HepG2 (cell line): ENCODE results near the gene RBX1. TPM values are rescaled to one million over a fixed set of nuclear protein-coding genes. Genes with fewer than 3 reads are reported as not detected.

ENCODE experiments used
- ATAC-seq: fragments of 200-7000 bp; cut with Tn5 transposase; 3 replicates; pipeline ENCODE4 v1.9.1; 2020; ENCODE audit warnings: mild to moderate bottlenecking, moderate library complexity
- BruUV-seq: library from RNA; stranded (reverse); fragments of 400-500 nt; replicated peaks from 2 replicates; lab custom pipeline; 2021; lab: Mats Ljungman, UMichigan
- CTCF ChIA-PET: fragments of 300-600 bp; formaldehyde crosslinking; extraction: SDS; loops from one replicate; lab custom pipeline; 2021; ENCODE audit warnings: low total read pairs, inconsistent platforms, low intra/inter-chr PET ratio; lab: Yijun Ruan, JAX
- POLR2A ChIA-PET: fragments of 350-600 bp; sonication (Branson Sonifier 250); formaldehyde crosslinking; loops from one replicate; lab custom pipeline; 2020; ENCODE audit warnings: antibody characterized with exemption, inconsistent platforms; lab: Yijun Ruan, JAX
- DNase-seq: peaks from one replicate; pipeline ENCODE4 v3.0.0-alpha.2; 2015; ENCODE audit warnings: low spot score
- FAIRE-seq: peaks from 3 replicates; lab custom pipeline; 2011; peaks lifted over from hg19 to GRCh38; lab: Jason Lieb, UNC
- H2AFZ ChIP-seq: one replicate; pipeline ENCODE4 v1.6.1; 2011; ENCODE audit warnings: low read length, inconsistent platforms
- H3K27ac ChIP-seq: fragments of 300-600 bp; 3 replicates; pipeline ENCODE4 v1.8.0; 2011; ENCODE audit warnings: mixed run types, mild to moderate bottlenecking, mixed read lengths, low read length, inconsistent platforms; ENCODE audit not compliant: insufficient read depth; ENCODE audit errors: extremely low read length
- H3K27me3 ChIP-seq, 2 experiments: fragments of 200-600 bp in 1 of 2; 2 replicates in 1 of 2; 3 replicates in 1 of 2; pipeline versions ENCODE4 v1.6.0 to v1.8.0; 2011; ENCODE audit warnings: low read length in 2 of 2, mild to moderate bottlenecking in 2 of 2, moderate library complexity in 2 of 2, inconsistent platforms in 1 of 2; ENCODE audit not compliant: insufficient read depth in 2 of 2, control insufficient read depth in 1 of 2
- H3K36me3 ChIP-seq, 2 experiments: fragments of 200-600 bp in 1 of 2; replicated peaks in 1 of 2; 2 replicates in 1 of 2; 3 replicates in 1 of 2; pipeline versions ENCODE4 v1.5.1 to v1.8.0; 2011; ENCODE audit warnings: low read length in 2 of 2, inconsistent platforms in 1 of 2; ENCODE audit not compliant: insufficient read depth in 2 of 2, control insufficient read depth in 1 of 2
- H3K4me1 ChIP-seq: 2 replicates; pipeline ENCODE4 v1.5.1; 2012; ENCODE audit warnings: low read length, inconsistent platforms; ENCODE audit not compliant: insufficient read depth
- H3K4me2 ChIP-seq: 2 replicates; pipeline ENCODE4 v1.6.0; 2011; ENCODE audit warnings: low read depth, low read length, inconsistent platforms
- H3K4me3 ChIP-seq, 3 experiments: fragments of 200-600 bp in 1 of 3; sonication (generic), shearing (Covaris generic) in 1 of 3; replicated peaks in 1 of 3; 2 replicates each; pipeline ENCODE4 v1.5.1; 2011 to 2016; ENCODE audit warnings: low read length in 3 of 3, inconsistent platforms in 2 of 3, low read depth in 2 of 3, mild to moderate bottlenecking in 2 of 3, control low read depth in 1 of 3, mixed read lengths in 1 of 3; ENCODE audit not compliant: insufficient read depth in 1 of 3
- H3K79me2 ChIP-seq: one replicate; pipeline ENCODE4 v1.6.1; 2011; ENCODE audit warnings: low read length, inconsistent platforms; ENCODE audit not compliant: insufficient read depth
- H3K9ac ChIP-seq: 2 replicates; pipeline ENCODE4 v1.6.0; 2011; ENCODE audit warnings: mild to moderate bottlenecking, low read depth, low read length, inconsistent platforms; ENCODE audit not compliant: insufficient read depth
- H3K9me3 ChIP-seq: 2 replicates; pipeline ENCODE4 v1.5.1; 2012; ENCODE audit warnings: mild to moderate bottlenecking, low read length
- H4K20me1 ChIP-seq: 2 replicates; pipeline ENCODE4 v1.6.0; 2011; ENCODE audit warnings: inconsistent platforms, mild to moderate bottlenecking, low read length, moderate library complexity; ENCODE audit not compliant: insufficient read depth
- CEBPB ChIP-seq: IDR thresholded peaks from 2 replicates; pipeline ENCODE4 v1.6.1; 2011; ENCODE audit warnings: low read depth, low read length, improper control_type of control experiment, borderline replicate concordance
- ZMYM4 ChIP-seq: sonication (generic); formaldehyde crosslinking; IDR thresholded peaks from 2 replicates; pipeline ENCODE4 v1.8.1; 2023; ENCODE audit warnings: mild to moderate bottlenecking, missing genetic modification reagents
- WGBS: methylation state at CpG from one replicate; pipeline ENCODE4 v1.1.6; 2017; ENCODE audit warnings: low lambda C conversion rate; 5-methylcytosine and 5-hydroxymethylcytosine counted together
- in situ Hi-C: cut with HindIII; loops from 2 replicates; pipeline ENCODE4 v1.10.0; 2017; ENCODE audit warnings: low pct_unique_long_range_greater_than_20kb; ENCODE audit not compliant: extremely low pct_ligation_motif_present
- intact Hi-C: fragments of 100-400 bp; cut with micrococcal nuclease; formaldehyde crosslinking; loops from one replicate; pipeline ENCODE4 v1.10.0; 2022; ENCODE audit not compliant: unreplicated experiment
- polyA plus RNA-seq, 8 experiments: library from polyadenylated mRNA; depleted of rRNA in 3 of 8; stranded (reverse) in 7 of 8; unstranded in 1 of 8; fragments of >200 nt; fragmentation: Illumina TruSeq in 4 of 8; extraction: Trizol in 4 of 8; gene quantifications; 2 replicates each; pipeline versions ENCODE4 v1.2.1 to v1.2.3, GENCODE V29; 2011 to 2016; ENCODE audit warnings: low read depth in 4 of 8, missing spikeins in 1 of 8, mixed read lengths in 1 of 8; ENCODE audit not compliant: insufficient read depth in 1 of 8
- total RNA-seq, 5 experiments: library from RNA; depleted of rRNA; stranded (reverse); fragments of >200 nt; fragmentation: Illumina TruSeq; extraction: Trizol; gene quantifications; 2 replicates each; pipeline ENCODE4 v1.2.3, GENCODE V29; 2016; ENCODE audit warnings: low read depth in 1 of 5
- TF ChIP-seq, protein P1 (sequence below): sonication (generic); formaldehyde crosslinking; IDR thresholded peaks from 2 replicates; pipeline ENCODE4 v1.4.0; 2020; ENCODE audit warnings: missing genetic modification reagents, borderline replicate concordance

RBX1 gene
- total and polyA plus RNA-seq, 2 of the 13 experiments (the other 11 are each of a cell fraction or from before 2014, with no cell fraction given), result 84.9 to 90.2 TPM

DNA sequence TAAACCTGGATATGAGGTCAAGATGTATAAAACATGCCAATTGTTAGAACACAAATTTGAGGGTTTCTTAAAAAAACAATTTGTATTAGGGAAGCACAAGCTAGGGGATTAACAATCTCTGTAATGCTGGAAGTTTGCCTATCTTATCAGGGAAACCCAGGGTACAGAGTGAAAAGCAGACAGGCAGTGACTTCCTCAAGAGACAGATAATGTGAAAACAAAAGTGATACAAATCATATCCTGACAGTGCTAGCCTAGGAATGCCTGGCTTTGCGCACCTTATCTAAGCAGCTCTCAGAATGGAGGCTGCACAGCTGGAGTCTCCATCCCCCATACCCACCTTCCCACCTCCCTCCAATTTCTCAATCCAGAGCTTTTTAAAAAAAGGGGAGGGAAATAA lies 22.5 kb upstream of the RBX1 start (continued):
- TF ChIP-seq, protein P1, sequence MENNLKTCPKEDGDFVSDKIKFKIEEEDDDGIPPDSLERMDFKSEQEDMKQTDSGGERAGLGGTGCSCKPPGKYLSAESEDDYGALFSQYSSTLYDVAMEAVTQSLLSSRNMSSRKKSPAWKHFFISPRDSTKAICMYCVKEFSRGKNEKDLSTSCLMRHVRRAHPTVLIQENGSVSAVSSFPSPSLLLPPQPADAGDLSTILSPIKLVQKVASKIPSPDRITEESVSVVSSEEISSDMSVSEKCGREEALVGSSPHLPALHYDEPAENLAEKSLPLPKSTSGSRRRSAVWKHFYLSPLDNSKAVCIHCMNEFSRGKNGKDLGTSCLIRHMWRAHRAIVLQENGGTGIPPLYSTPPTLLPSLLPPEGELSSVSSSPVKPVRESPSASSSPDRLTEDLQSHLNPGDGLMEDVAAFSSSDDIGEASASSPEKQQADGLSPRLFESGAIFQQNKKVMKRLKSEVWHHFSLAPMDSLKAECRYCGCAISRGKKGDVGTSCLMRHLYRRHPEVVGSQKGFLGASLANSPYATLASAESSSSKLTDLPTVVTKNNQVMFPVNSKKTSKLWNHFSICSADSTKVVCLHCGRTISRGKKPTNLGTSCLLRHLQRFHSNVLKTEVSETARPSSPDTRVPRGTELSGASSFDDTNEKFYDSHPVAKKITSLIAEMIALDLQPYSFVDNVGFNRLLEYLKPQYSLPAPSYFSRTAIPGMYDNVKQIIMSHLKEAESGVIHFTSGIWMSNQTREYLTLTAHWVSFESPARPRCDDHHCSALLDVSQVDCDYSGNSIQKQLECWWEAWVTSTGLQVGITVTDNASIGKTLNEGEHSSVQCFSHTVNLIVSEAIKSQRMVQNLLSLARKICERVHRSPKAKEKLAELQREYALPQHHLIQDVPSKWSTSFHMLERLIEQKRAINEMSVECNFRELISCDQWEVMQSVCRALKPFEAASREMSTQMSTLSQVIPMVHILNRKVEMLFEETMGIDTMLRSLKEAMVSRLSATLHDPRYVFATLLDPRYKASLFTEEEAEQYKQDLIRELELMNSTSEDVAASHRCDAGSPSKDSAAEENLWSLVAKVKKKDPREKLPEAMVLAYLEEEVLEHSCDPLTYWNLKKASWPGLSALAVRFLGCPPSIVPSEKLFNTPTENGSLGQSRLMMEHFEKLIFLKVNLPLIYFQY (CRISPR knock-in tag), result no peak

DNA sequence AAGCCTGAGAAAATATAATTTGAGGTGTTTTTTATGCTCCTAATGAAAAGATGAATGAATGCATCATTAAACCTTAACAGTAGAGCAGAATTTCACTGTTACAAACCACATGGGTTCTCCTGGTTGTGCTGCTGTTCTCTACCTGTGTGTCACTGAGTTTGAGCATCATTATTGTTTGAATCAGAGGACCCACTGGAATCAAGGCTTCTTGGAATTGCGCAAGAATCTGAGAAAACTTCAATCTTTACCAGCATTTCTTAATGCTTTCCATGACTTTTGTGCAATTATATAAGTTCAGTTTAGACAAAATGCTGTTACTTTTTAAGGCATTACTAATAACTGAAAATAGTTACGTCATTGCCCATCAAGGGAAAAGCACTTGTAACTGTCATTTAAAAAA lies 18.8 kb upstream of the RBX1 start:
- 97% methylated on average over 2 of the region's 2 CpGs for WGBS
- Histone ChIP-seq H3K9ac (no peak overlapping the region), H3K4me1 (no peaks in the 10 kb centered on the region), H3K4me2 (no peak overlapping the region), H3K36me3 (no peaks in the 10 kb centered on the region; a peak in 1 of 5 replicates), H3K4me3 (no peak overlapping the region), H3K27me3 (no peaks in the 10 kb centered on the region), H3K9me3 (no peaks in the 10 kb centered on the region), H3K79me2 (no peaks in the 10 kb centered on the region), H4K20me1 (no peaks in the 10 kb centered on the region), H3K27ac (no peak overlapping the region), H2AFZ (no peak overlapping the region)
- no peak for TF ChIP-seq ZMYM4
- peak; percentile 83 for TF ChIP-seq CEBPB
- no peak for FAIRE-seq
- in situ Hi-C loops, result no loop called here
- intact Hi-C loops, result no loop called here
- POLR2A ChIA-PET, result no interaction called here
- DNase-seq, result no peak
- ATAC-seq, result no peak
- CTCF ChIA-PET, result no interaction called here
- no TSS peak for BruUV-seq
